Stimulated activated CD4-positive, alpha-beta T cell treated with anti-CD3 and anti-CD28 coated beads, Interleukin-15, amount 100 ng/mL, for 48 hours (primary cell): ENCODE measurements around the gene SLC9A9.

Experiments used
- DNase-seq, 2 donors: peaks; one replicate each; pipeline ENCODE4 v3.0.0-alpha.2; 2020; ENCODE audit warnings: low read depth in 2 of 2

The SLC9A9 gene

GRCh38 chr3:143418391-143418790 is 429.9 kb downstream of the SLC9A9 start:
- DNase-seq: no peak

- DNase-seq: no peak
These were observed 432.0 kb downstream of the SLC9A9 start for GRCh38 chr3:143416229-143416628.

- no peak for DNase-seq
These were observed 433.6 kb downstream of the SLC9A9 start for GRCh38 chr3:143414571-143415253.

GRCh38 chr3:143413372-143413771 is 434.9 kb downstream of the SLC9A9 start:
- DNase-seq: no peak

GRCh38 chr3:143412084-143412483 is 436.2 kb downstream of the SLC9A9 start:
- no peak for DNase-seq

- no peak for DNase-seq
These were observed 438.0 kb downstream of the SLC9A9 start for GRCh38 chr3:143410259-143410658.

- no peak for DNase-seq
These were observed 439.5 kb downstream of the SLC9A9 start for GRCh38 chr3:143408771-143409170.

- DNase-seq: no peak
These were observed 445.7 kb downstream of the SLC9A9 start for GRCh38 chr3:143402602-143403001.

GRCh38 chr3:143396790-143397189 is 451.5 kb downstream of the SLC9A9 start:
- no peak for DNase-seq

- no peak for DNase-seq
These were observed 458.9 kb downstream of the SLC9A9 start for GRCh38 chr3:143389388-143389787.

GRCh38 chr3:143387425-143387824 is 460.8 kb downstream of the SLC9A9 start:
- DNase-seq: no peak

- DNase-seq: no peak
These were observed 464.2 kb downstream of the SLC9A9 start for GRCh38 chr3:143384076-143384475.

GRCh38 chr3:143383421-143383820 is 464.8 kb downstream of the SLC9A9 start:
- no peak for DNase-seq

- no peak for DNase-seq
These were observed 465.5 kb downstream of the SLC9A9 start for GRCh38 chr3:143382816-143383215.

- DNase-seq: no peak
These were observed 467.8 kb downstream of the SLC9A9 start for GRCh38 chr3:143380449-143380848.

- DNase-seq: no peak
These were observed 472.6 kb downstream of the SLC9A9 start for GRCh38 chr3:143375698-143376097.

GRCh38 chr3:143367171-143367570 is 481.1 kb downstream of the SLC9A9 start:
- no peak for DNase-seq

GRCh38 chr3:143366672-143367071 is 481.6 kb downstream of the SLC9A9 start:
- DNase-seq: no peak

- DNase-seq: no peak
These were observed 484.3 kb downstream of the SLC9A9 start for GRCh38 chr3:143363949-143364348.

GRCh38 chr3:143363276-143363675 is 485.0 kb downstream of the SLC9A9 start:
- no peak for DNase-seq

GRCh38 chr3:143362115-143362991 is 485.9 kb downstream of the SLC9A9 start:
- DNase-seq: no peak

- no peak for DNase-seq
These were observed 486.7 kb downstream of the SLC9A9 start for GRCh38 chr3:143361589-143361988.

GRCh38 chr3:143360244-143360643 is 488.0 kb downstream of the SLC9A9 start:
- DNase-seq: no peak
